Osteocyte (in vitro differentiated cells): ENCODE measurements around the gene KCTD11. TPM values are rescaled to one million over a fixed set of nuclear protein-coding genes. Genes with fewer than 3 reads are reported as not detected.
A peak's percentile ranks its signal among the peaks of the same experiment; 100 is the strongest.

Source experiments
- DNase-seq: peaks from one replicate; pipeline ENCODE4 v3.0.0; 2021; ENCODE audit warnings: mixed read lengths; ENCODE audit not compliant: unreplicated experiment; ENCODE audit errors: extremely low spot score
- H3K27ac Mint-ChIP-seq: one replicate; pipeline ENCODE4 v1.8.0; 2021; ENCODE audit warnings: mild to moderate bottlenecking, mixed read lengths; ENCODE audit not compliant: unreplicated experiment
- H3K27me3 Mint-ChIP-seq: one replicate; pipeline ENCODE4 v1.8.0; 2021; ENCODE audit warnings: mixed read lengths; ENCODE audit not compliant: unreplicated experiment
- H3K36me3 Mint-ChIP-seq: one replicate; pipeline ENCODE4 v1.8.0; 2021; ENCODE audit warnings: mixed read lengths; ENCODE audit not compliant: unreplicated experiment
- H3K4me1 Mint-ChIP-seq: one replicate; pipeline ENCODE4 v1.8.0; 2021; ENCODE audit warnings: mixed read lengths; ENCODE audit not compliant: unreplicated experiment
- H3K4me3 Mint-ChIP-seq: one replicate; pipeline ENCODE4 v1.8.0; 2021; ENCODE audit warnings: mild to moderate bottlenecking, moderate library complexity, mixed read lengths; ENCODE audit not compliant: unreplicated experiment
- H3K9me3 Mint-ChIP-seq: one replicate; pipeline ENCODE4 v1.8.0; 2021; ENCODE audit warnings: mixed read lengths; ENCODE audit not compliant: unreplicated experiment
- CTCF ChIP-seq: fragments of 200-600 bp; sonication (generic); IDR thresholded peaks from 2 replicates; pipeline ENCODE4 v1.5.0; 2021; ENCODE audit warnings: antibody characterized with exemption, mild to moderate bottlenecking, moderate library complexity
- long read RNA-seq: library from polyadenylated mRNA; unstranded; transcript quantifications from one replicate; pipeline ENCODE4 v2.0.0, GENCODE V29; 2021
- total RNA-seq: library from RNA; stranded (reverse); gene quantifications from 2 replicates; pipeline ENCODE4 v1.2.1, GENCODE V29; 2021

Gene KCTD11
- 12.7 and 13.3 TPM in 2 replicates for total RNA-seq
- long read RNA-seq, partial matches to known transcripts = 0 of 5 reads
- long read RNA-seq, other reads (novel, unspliced or antisense) = 0 of 5 reads

- peak within 1 kb of the TSS; percentile 92 for H3K4me3 Mint-ChIP-seq
- DNase-seq = peak; percentile 95
- peak within 1 kb of the TSS; percentile 96 for H3K27ac Mint-ChIP-seq
- TF ChIP-seq CTCF = peak; percentile 67
- H3K27me3 Mint-ChIP-seq = no peaks in the 10 kb centered on the region
- peaks cover 51% of the 10 kb centered on the region for H3K4me1 Mint-ChIP-seq
- H3K36me3 Mint-ChIP-seq = no peaks in the 10 kb centered on the region
- no peaks in the 10 kb centered on the region for H3K9me3 Mint-ChIP-seq
Measured at GRCh38 chr17:7351665-7352502, at the start of gene KCTD11. Gene KCTD11, plus strand, starts transcription at chr17:7352162.

- H3K27me3 Mint-ChIP-seq = peaks cover 12% of the 10 kb centered on the region
- H3K4me1 Mint-ChIP-seq = peaks cover 9% of the 10 kb centered on the region
- no peaks in the 10 kb centered on the region for H3K9me3 Mint-ChIP-seq
- no peak for DNase-seq
- no peak overlapping the region for H3K27ac Mint-ChIP-seq
- H3K4me3 Mint-ChIP-seq = no peak overlapping the region
- TF ChIP-seq CTCF = no peak
- H3K36me3 Mint-ChIP-seq = no peaks in the 10 kb centered on the region
Measured at GRCh38 chr17:7304179-7304578, 47.8 kb upstream of the KCTD11 start.

GRCh38 chr17:7306911-7307685 is 44.9 kb upstream of the KCTD11 start, which contains the start of gene EIF5A:
Gene EIF5A, plus strand, starts transcription at chr17:7307628. Its CDS starts 2,008 bp downstream, at chr17:7309636.
- TF ChIP-seq CTCF = no peak
- H3K4me1 Mint-ChIP-seq = peaks cover 25% of the 10 kb centered on the region
- DNase-seq = peak; percentile 100
- H3K36me3 Mint-ChIP-seq = peaks cover 22% of the 10 kb centered on the region
- H3K27ac Mint-ChIP-seq = peak within 1 kb of the TSS; percentile 100
- no peaks in the 10 kb centered on the region for H3K27me3 Mint-ChIP-seq
- H3K9me3 Mint-ChIP-seq = no peaks in the 10 kb centered on the region
- peak within 1 kb of the TSS; percentile 85 for H3K4me3 Mint-ChIP-seq

- Mint-ChIP-seq H3K4me1 (peaks cover 30% of the 10 kb centered on the region), H3K27ac (peak overlapping the region; percentile 100), H3K9me3 (no peaks in the 10 kb centered on the region), H3K4me3 (peak overlapping the region; percentile 85), H3K27me3 (no peaks in the 10 kb centered on the region), H3K36me3 (peaks cover 30% of the 10 kb centered on the region)
- no peak for DNase-seq
- TF ChIP-seq CTCF = peak; percentile 14
Measured at GRCh38 chr17:7307686-7308624, 44.0 kb upstream of the KCTD11 start.
